Measurements from ENCODE around the gene ZNF200.

DNA sequence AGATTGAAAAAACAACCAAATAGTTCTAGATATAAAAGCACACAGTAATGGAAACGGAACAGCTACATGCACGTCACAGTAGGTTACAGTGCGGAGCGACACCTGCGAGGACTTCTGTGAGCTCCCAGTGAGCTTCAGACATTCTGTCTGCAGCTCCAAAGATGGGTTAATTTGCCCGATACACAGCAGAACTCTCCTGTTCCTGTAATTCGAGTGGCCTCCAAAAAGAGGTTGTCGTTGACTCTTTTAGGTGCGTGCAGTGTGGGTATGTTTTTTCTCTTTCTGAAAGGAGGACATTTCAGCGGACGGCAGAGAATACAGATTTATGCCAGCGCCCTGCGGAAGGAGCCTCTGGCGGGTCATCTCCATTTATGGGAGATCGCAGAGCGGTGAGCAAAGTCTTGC, 44.0 kb downstream of the ZNF200 start:
- TF ChIP-seq, protein P1, sequence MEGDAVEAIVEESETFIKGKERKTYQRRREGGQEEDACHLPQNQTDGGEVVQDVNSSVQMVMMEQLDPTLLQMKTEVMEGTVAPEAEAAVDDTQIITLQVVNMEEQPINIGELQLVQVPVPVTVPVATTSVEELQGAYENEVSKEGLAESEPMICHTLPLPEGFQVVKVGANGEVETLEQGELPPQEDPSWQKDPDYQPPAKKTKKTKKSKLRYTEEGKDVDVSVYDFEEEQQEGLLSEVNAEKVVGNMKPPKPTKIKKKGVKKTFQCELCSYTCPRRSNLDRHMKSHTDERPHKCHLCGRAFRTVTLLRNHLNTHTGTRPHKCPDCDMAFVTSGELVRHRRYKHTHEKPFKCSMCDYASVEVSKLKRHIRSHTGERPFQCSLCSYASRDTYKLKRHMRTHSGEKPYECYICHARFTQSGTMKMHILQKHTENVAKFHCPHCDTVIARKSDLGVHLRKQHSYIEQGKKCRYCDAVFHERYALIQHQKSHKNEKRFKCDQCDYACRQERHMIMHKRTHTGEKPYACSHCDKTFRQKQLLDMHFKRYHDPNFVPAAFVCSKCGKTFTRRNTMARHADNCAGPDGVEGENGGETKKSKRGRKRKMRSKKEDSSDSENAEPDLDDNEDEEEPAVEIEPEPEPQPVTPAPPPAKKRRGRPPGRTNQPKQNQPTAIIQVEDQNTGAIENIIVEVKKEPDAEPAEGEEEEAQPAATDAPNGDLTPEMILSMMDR (IDR thresholded peaks at IDR 0.05), result no peak
- TF ChIP-seq ZFX (IDR thresholded peaks at IDR 0.05; ENCODE audit: borderline replicate concordance), result no peak

Data from 22Rv1 (cell line).